NAMALWA (cell line): ENCODE data around the gene LOXL1.
A peak's percentile ranks its signal among the peaks of the same experiment; 100 is the strongest.
"Not testable (repeated sequence)": the region's sequence is repeated elsewhere in the genome, so short reads cannot be mapped to it uniquely, and the experiment has no call there.

Source experiments
- DNase-seq: peaks from one replicate; pipeline ENCODE4 v3.0.0-alpha.2; 2015; ENCODE audit warnings: low spot score

LOXL1 gene

DNA sequence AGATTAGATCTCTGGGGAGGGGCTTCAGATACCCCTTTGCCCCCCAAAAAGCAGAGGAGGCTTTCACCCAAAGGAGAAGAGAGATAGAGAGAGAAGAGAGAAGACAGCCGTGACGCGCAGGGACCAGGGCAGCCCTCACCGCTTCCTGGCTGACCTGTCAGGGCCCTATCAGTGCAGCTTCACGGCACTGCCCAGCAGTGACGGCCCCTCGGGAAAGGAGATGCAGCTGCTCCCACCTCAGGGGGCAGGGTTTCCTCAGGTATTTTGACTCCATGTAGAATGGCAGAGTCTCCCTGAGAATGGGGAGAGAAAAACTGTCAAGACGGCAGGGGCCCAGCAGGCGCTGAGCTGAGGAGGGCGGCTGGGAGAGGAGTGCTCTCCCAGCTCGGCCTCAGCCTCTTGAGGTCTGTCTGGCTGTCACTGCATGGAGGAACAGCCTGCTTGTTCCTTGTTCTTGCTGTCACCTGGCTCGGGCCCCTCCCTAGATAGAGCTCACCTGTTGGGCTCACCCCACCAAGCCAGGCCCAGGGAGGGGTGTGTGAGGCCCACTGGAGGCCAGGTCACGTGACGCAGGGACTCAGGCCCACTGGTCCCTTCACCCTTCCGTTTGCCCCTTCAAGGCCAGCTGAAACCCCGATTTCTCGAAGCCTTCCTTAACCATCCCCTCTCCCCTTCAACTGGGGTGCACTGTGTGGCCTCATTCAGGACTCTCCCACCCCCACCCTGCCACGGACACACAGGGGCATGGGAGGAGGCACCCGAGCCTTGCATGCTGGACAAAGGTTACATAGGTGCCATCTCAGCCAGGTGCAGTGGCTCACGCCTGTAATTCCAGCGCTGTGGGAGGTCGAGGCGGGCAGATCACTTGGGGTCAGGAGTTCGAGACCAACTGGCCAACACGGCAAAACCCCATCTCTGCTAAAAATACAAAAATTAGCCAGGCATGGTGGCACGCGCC, 28.2 kb downstream of the LOXL1 start:
- no peak for DNase-seq

DNA sequence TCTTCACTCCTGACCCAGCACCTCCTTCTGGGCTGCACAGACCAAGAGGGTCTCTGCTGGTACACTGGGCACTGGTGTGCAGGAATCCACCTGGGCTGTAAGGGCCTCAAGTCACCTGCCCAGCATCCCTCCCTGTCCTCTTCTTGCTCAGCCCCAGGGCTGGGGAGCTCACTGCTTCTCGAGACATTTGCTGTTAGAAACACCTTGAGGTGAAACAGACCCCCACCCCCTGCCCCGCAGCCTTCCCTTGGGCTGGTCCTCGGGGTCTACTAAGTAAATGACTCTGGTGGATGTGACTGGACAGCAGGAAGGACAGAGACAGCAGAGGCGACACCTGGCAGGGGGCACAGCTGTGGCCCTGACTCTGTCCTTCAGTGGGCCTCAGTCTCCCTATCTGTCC, 29.1 kb downstream of the LOXL1 start:
- DNase-seq = no peak

DNA sequence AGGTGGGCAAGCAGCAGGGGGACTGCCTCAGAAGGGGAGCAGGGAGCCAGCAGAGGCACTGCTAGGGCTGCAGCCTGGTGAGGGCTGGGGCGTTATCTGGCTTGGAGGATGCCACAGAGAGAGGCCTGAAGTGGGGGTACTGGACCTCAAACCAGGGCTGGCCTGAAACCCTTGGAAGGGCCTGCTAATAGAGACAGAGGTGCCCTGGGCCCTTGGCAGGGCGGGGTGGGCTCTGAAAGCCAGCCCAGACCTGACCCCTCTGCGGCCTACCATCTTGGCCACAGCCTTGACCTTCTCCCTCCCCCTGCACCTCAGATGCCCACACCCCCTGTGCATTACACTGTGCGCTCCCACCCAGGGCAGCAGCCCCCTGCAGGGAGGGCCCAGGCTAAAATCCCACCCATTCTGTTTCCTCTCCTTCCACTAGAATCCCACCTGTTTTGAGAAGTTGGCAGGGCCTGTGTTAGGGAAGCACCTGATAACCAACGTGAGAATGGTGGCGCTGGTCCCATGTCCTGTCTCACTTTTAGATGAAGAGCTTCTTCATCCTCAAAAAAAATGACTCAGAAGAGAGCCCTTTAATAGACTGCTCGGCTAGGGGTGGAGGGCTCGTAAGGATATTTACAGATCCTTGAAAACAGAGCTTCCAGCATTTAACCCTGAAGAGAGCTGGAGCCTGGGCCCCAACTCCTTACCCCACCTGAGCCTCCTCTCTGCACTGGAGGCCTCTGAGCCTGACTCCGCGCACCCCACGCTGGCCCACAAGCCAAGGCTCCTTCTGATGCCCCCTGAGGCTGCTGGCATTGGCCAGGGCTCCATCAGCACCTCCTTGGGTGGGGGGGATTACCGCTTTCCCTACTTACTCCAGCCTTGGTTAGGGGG, 29.8 kb downstream of the LOXL1 start:
- no peak for DNase-seq

DNA sequence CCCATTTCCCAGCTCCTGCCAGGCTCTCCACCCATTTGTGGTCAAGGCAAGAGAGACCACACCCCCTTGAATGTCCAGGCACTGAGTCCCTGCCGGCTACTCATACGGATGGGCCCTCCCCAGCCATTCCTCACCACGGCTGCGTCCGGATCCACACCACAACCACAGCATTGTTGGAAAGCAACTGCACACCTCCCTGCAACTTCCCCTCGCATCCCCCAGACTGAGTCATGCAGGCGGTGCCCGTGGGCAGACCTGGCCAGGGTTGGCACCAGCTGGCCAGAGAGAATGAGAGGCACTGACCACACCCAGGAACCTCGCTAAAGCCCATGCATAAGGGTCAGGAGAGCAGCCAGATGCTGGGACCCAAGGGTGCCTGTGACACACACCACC, 30.5 kb downstream of the LOXL1 start:
- no peak for DNase-seq

DNA sequence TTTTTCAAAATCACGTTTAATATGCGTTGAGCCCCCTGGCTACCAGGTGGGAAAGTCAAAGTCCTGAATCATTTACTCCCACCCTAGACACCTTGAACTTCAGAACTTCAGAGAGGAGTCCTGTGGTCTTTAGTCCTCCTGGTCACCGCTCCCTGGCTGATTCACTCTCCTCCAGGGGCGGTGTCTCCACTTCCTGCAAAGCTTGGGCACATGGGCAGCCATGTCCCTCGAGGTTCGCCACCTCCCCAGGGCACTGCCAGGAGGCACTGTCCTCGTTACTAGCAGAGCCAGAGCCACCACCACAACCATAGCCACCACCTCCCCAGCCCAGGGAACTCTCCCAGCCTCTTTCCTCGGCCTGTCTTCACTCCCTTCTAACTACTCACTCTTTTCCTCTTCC, 31.0 kb downstream of the LOXL1 start:
- no peak for DNase-seq

DNA sequence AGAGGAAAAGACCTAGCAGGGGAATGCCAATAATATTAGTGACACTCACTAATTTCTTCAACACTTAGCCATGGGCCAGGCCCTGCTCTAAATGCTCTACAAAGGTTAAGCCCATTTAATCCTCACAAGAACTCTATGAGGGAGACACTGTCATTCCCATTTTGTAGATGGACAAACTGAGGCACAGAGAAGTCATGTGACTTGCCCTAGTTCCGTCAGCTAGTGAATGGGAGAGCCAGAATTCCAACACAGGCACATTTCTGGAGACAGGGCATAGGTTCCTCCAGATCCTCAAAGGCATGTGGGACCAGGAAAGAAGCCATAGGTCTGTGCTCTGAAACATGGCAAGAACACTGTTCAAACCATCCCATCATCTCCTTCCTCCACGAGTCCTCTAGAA, 31.5 kb downstream of the LOXL1 start:
- no peak for DNase-seq

DNA sequence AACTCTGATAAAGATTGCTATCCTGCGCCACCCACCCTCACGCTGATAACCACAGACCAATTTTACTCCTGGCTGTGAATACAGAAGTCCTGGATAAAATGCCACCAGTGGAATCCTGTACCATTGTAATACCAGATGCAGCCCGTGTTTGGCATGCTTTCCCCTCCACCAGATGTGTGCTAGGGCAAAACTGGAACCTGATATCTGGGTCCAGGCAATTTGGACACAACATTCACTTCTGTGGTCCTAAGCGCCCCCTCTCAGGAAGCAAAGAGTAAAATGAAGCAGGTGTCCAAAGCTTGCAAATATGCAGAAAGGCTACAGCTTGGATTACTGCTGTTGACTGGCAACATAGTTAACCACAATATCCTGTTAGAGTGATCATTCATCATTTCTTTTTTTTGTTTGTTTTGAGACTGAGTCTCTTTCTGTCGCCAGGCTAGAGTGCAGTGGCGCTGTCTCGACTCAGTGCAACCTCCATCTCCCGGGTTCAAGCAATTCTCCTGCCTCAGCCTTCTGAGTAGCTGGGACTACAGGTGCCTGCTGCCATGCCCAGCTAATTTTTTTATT, 32.8 kb downstream of the LOXL1 start:
- DNase-seq = peak; percentile 89

DNA sequence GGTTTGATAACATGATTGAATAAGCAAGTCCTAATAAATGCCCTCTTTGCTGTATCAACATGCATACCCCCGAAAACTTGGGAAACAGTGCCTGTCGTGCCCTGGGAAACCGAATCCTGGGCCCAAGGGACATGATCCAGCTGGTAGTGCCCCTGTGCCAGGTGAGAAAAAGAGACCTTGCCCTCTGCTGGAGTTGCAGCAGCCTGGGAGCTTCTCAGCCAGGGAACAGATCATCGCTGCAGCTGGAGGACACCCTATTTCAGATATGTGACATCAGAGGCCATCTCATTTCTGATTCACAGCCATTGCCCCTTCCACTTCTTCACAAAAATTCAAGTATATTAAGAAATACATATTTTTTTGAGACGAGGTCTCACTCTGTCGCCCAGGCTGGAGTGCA, 33.5 kb downstream of the LOXL1 start:
- DNase-seq = peak; percentile 27

DNA sequence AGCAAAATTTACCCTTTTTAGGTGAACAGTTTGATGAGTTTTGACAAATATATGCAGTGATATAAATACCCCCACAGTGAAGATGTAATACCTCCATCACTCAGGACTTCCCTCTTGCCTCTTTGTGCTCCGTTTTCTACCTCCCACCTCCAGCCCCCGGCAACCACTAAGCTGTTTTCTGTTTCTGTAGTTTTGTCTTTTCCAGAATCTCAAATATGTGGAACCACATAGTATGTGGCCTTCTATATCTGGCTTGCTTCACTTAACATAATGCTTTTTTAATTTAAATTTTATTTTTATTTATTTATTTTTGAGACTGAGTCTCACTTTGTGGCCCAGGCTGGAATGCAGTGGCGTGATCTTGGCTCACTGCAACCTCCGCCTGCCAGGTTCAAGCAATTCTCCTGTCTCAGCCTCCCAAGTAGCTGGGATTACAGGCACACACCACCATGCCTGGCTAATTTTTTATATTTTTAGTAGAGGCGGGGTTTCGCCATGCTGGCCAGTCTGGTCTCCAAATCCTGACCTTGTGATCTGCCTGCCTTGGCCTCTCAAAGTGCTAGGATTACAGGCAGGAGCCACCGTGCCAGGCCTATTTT, 34.3 kb downstream of the LOXL1 start:
- not testable (repeated sequence) for DNase-seq

DNA sequence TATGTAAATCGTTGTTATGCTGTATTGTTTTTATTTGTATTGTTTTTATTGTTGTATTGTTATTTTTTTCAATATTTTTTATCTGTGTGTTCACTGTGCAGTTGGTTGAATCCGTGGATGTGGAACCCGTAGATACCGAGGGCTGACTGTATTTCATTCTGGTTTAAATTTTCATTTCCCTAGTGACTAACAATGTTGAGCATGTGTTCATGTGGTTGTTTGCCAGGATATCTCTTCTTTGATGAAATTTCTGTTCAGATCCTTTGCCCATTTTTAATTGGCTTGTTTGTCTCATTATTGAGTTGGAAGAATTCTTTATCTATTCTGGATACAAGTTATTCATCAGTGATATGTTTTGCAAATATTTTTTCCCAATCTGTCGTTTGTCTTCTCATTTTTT, 36.2 kb downstream of the LOXL1 start:
- DNase-seq = no peak

DNA sequence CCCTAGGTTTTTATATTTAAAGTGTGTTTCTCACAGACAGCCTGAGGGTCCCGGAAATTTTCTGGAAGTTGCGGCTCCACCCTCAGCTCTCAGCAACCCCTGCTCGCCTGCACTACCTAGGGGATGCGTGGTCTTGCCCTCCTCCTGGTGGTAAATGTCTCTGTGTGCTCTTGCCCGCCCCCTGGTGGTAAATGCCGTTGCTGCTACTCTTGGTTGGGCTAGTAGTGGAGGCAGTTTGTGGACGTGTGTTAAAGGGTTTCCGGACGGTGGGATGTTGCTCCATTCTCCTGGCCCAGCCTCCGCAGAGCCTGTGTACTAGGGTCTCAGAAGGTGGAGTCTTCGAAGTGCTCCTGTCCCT, 38.5 kb downstream of the LOXL1 start:
- peak; percentile 94 for DNase-seq

DNA sequence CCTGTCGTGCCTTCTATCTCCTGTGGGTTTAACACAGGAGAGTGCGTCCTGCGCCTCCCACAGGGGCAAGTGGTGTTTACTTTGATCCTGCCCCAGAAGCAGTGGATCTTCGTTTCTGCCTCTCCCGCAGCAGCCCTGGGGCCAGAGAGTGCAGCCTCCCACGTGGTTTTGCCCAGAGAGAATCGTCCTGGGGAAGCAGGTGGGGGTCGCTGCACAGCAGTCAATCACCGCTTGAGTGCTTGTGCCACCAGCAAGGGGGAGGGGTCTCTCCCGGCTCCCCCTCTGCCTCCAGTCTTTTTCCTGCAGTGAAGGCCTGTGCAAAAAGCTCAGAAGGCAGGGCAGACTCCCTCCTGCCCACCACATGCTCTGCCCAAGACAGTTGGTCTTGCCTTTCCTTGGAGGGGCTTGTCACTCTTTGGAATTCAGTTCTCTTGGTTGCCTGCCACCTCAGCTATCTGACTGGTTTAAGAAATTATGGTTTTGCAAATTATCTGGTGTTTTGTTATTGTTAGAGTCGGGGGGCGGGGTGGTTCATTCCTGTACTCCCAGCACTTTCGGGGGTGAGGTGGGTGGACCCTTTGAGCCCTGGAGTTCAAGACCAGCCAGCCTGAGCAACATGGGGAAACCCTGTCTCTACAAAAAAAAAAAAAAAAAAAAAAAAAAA, 39.0 kb downstream of the LOXL1 start:
- peak; percentile 50 for DNase-seq

DNA sequence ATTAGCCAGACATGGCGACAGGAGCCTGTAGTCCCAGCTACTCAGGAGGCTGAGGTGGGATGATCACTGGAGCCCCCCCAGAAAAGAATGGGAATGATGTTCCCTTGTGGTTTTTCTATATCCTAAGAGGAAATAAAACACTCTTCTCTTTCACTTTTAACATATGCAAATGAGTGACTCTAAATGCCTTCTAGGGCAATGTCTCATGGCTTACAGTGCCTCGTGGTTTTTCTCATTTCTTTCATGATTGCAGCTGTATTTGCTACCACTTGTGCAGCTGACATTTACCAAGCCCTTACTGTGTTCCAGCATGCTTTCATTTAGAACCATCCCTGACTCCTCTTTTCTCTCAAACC, 39.5 kb downstream of the LOXL1 start:
- DNase-seq = peak; percentile 85

DNA sequence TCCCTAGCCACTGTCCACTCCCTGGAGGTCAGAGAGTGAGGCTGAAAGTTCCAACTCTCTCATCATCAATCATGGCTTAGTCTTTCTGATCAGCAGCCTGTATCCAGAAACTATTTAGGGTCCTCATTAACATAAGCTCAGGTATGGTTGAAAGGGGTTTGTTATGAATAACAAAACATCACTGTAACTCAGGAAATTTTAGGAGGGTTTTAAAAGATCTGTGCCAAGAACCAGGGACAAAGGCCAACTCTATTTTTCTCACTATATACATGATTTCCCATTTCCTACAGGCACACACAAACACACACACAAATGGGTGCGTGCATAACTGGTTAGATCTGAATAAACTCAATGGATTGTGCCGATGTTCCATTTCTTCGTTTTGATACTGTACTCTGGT, 42.2 kb downstream of the LOXL1 start:
- DNase-seq = no peak

DNA sequence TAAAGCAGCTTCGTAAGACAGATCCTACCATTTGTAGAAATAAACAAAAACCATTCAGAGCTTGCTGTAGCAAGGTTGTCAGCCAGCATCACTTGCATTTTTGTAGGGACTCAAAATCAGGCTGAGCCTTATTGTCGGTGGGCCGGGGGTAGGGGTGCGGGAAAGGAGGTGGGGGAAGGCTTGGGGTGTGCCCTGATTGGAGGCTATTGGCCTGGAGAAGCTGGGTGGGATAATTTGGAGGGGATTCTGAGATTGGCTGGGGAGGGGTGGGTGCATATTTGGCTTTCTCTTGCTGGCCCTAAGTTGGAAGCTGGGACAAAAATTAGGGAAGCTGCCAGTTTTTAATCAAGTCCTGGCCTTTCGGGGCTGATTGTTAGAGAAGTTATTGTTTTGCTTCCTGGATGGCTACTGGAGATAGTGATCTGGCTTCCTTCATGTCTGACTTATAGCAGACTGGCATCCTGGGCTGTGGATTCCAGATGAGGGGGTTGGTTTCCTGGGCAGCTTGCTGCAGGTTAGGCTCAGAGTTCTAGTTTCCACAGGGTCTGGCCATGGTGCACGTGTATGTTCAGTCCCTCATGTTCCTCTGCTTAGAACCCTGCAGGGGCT, 43.0 kb downstream of the LOXL1 start:
- no peak for DNase-seq

DNA sequence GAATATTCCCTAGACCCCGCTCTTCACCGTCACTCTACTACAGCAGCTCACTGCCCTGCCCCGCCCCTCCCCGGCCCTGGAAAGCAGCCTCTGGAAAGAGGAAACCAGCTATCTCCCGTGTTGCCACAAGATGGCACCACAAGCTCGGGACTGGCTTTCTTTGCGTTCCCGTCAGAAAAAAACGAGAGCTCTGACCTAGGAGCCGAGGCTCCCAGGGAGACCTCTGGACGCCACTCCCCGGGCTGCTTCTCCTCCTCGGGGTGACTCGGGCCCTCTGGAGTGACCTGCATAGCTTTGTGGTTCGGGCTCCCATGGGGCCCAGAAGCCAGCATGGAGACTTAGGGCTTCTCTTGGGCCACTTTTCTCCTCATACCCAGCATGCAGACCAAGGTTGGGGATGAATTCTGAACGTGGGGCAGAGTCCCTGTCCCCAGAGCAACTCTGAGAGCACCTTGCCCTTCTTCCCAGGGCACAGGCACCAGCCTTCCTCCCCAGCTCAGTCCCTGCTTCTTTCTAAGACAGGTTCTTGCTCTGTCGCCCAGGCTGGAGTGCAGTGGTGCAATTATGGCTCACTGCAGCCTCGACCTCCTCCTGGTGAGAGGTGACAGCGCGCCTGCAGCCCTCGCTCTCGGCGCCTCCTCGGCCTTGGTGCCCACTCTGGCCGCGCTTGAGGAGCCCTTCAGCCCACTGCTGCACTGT, 46.9 kb downstream of the LOXL1 start:
- peak; percentile 90 for DNase-seq

DNA sequence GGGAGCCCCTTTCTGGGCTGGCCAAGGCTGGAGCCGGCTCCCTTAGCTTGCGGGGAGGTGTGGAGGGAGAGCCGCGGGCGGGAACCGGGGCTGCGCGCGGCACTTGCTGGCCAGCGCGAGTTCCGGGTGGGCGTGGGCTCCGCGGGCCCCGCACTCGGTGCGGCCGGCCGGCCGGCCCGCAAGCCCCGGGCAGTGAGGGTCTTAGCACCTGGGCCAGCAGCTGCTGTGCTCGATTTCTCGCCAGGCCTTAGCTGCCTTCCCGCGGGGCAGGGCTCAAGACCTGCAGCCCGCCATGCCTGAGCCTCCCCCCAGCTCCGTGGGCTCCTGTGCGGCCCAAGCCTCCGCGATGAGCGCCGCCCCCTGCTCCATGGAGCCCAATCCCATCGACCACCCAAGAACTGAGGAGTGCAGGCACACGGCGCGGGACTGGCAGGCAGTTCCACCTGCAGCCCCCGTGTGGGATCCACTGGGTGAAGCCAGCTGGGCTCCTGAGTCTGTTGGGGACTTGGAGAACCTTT, 47.5 kb downstream of the LOXL1 start:
- not testable (repeated sequence) for DNase-seq

DNA sequence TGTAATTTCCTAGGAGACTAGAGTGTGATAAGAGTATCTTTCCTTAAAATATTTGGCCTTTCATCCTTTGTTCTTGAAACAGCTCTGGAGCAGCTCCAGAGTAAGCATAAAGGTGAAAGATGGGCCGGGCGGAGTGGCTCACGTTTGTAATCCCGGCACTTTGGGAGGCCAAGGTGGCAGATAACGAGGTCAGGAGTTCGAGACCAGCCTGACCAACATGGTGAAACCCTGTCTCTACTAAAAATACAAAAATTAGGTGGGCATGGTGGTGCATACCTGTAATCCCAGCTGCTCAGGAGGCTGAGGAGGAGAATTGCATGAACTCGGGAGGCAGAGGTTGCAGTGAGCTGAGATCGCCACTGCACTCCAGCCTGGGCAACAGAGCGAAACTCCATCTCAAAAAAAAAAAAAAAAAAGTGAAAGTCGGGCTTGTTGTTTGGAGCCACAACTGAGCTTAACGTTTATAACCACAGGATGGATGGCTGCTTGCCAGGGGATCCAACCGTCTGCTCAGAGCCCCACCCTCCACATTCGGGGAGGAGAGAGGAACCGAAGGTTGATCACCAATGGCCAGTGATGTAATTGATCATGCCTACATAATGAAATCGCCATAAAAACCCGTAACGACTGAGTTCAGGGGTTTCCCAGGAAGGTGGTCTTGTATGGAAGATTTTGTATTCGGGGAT, 49.3 kb downstream of the LOXL1 start:
- not testable (repeated sequence) for DNase-seq

DNA sequence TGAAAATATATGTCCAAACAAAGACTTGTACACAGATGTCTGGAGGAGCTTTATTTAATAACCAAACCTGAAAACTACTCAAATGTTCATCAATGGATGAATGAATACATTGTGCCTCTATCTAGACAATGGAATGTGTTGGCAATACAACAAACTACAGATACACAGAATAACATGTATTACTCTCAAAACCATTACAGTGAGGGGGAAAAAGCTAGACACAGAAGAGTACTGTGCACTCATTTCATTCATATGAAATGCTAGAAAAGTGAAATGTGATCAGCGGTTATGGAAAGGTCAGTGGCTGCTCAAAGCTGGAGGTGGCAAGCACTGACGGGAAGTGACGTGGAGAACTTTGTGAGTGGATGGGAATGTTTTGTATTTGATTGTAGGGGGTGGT, 52.6 kb downstream of the LOXL1 start:
- no peak for DNase-seq

DNA sequence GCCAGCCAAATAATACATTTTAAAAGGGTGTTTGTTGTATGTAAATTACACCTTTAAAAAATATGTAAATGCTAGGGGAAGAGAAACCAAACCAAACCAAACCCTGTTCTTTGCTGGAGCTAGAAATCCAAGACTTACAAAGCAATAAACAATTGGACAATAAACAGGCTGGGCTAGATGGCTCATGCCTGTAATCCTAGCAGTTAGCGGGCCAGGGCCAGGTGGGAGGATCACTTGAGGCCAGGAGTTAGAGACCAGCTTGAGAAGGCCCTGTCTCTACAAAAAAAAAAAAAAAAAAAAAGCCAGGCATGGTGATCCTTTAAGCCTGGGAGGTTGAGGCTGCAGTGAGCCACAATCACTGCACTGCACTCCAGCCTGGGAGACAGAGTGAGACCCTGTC, 53.4 kb downstream of the LOXL1 start:
- DNase-seq = no peak
